OCI-LY7 (cell line): ENCODE data around the gene CES2. TPM values are rescaled to one million over a fixed set of nuclear protein-coding genes. Genes with fewer than 3 reads are reported as not detected.

Experiments
- Bru-seq: library from RNA; stranded (reverse); fragments of 400-500 nt; gene quantifications from one replicate; lab custom pipeline; 2021; lab: Mats Ljungman, UMichigan
- BruChase-seq, 2 experiments: library from RNA; stranded (reverse); fragments of 400-500 nt; gene quantifications; one replicate each; lab custom pipeline; 2021; lab: Mats Ljungman, UMichigan
- BruUV-seq: library from RNA; stranded (reverse); fragments of 400-500 nt; replicated peaks from 2 replicates; lab custom pipeline; 2021; lab: Mats Ljungman, UMichigan
- CTCF ChIA-PET: fragments of 300-600 bp; sonication (Branson Sonifier 250); formaldehyde crosslinking; loops from one replicate; lab custom pipeline; 2022; ENCODE audit warnings: antibody characterized with exemption; ENCODE audit not compliant: unreplicated experiment; lab: Charles Lee
- POLR2A ChIA-PET: fragments of 300-600 bp; sonication (Branson Sonifier 250); formaldehyde crosslinking; loops from one replicate; lab custom pipeline; 2022; ENCODE audit warnings: antibody characterized with exemption; lab: Charles Lee
- DNase-seq: peaks from one replicate; pipeline ENCODE4 v3.0.0-alpha.2; 2015; ENCODE audit warnings: low spot score
- H2AFZ ChIP-seq: fragments of 200-600 bp; sonication (generic), shearing (Covaris generic); 2 replicates; pipeline ENCODE4 v1.6.1; 2014; ENCODE audit warnings: mild to moderate bottlenecking, antibody characterized with exemption, low read length, moderate library complexity
- H3K27ac ChIP-seq: fragments of 200-600 bp; sonication (generic); 2 replicates; pipeline ENCODE4 v1.5.1; 2014; ENCODE audit warnings: mixed run types, low read depth, mild to moderate bottlenecking, moderate library complexity, low read length, inconsistent platforms; ENCODE audit not compliant: poor library complexity, severe bottlenecking
- H3K36me3 ChIP-seq: fragments of 200-600 bp; sonication (generic); 2 replicates; pipeline ENCODE4 v1.6.1; 2014; ENCODE audit warnings: mild to moderate bottlenecking, antibody characterized with exemption, low read length, moderate library complexity, mixed read lengths; ENCODE audit not compliant: insufficient read depth
- H3K4me1 ChIP-seq: fragments of 200-600 bp; sonication (generic); 2 replicates; pipeline ENCODE4 v1.5.1; 2014; ENCODE audit warnings: mild to moderate bottlenecking, low read length; ENCODE audit not compliant: insufficient read depth, poor library complexity, severe bottlenecking
- H3K4me2 ChIP-seq: fragments of 200-600 bp; sonication (generic); 2 replicates; pipeline ENCODE4 v1.6.1; 2014; ENCODE audit warnings: mild to moderate bottlenecking, low read length
- H3K4me3 ChIP-seq: fragments of 200-600 bp; sonication (generic); 2 replicates; pipeline ENCODE4 v1.5.1; 2014; ENCODE audit warnings: mild to moderate bottlenecking, low read depth, low read length; ENCODE audit not compliant: poor library complexity, severe bottlenecking
- H3K79me2 ChIP-seq: fragments of 200-600 bp; sonication (generic); 2 replicates; pipeline ENCODE4 v1.6.1; 2016; ENCODE audit warnings: low read depth, mild to moderate bottlenecking, low read length, moderate library complexity, mixed read lengths; ENCODE audit not compliant: insufficient read depth
- H3K9me2 ChIP-seq: fragments of 200-600 bp; sonication (generic); 2 replicates; pipeline ENCODE4 v1.6.1; 2016; ENCODE audit warnings: mild to moderate bottlenecking, low read length, mixed read lengths; ENCODE audit not compliant: insufficient read depth
- H3K9me3 ChIP-seq: fragments of 200-600 bp; sonication (generic); 2 replicates; pipeline ENCODE4 v1.6.1; 2014; ENCODE audit warnings: mild to moderate bottlenecking, mixed run types, low read length, mixed read lengths
- H4K20me1 ChIP-seq: fragments of 200-600 bp; sonication (generic); 2 replicates; pipeline ENCODE4 v1.6.1; 2014; ENCODE audit warnings: mild to moderate bottlenecking, antibody characterized with exemption, low read length, moderate library complexity, mixed read lengths; ENCODE audit not compliant: insufficient read depth
- EZH2phosphoT487 ChIP-seq: fragments of 200-600 bp; sonication (generic); IDR thresholded peaks from 2 replicates; pipeline ENCODE4 v1.6.1; 2018; ENCODE audit warnings: low read depth, borderline replicate concordance, mild to moderate bottlenecking, mixed run types, antibody characterized with exemption, low read length, moderate library complexity, mixed read lengths
- intact Hi-C: fragments of 100-400 bp; cut with micrococcal nuclease; formaldehyde crosslinking; loops from one replicate; pipeline ENCODE4 v1.10.0; 2022; ENCODE audit not compliant: unreplicated experiment
- long read RNA-seq: library from polyadenylated mRNA; stranded (forward); transcript quantifications from one replicate; pipeline ENCODE4 v2.0.0, GENCODE V29; 2022
- total RNA-seq, 2 experiments: library from RNA; depleted of rRNA in 1 of 2; stranded (reverse); fragments of >200 nt in 1 of 2; shearing (Covaris generic) in 1 of 2; gene quantifications; 2 replicates each; pipeline ENCODE4 v1.2.3, GENCODE V29; 2014 to 2022
- TF ChIP-seq, protein P1 (sequence below): fragments of 200-600 bp; sonication (generic); conservative IDR thresholded peaks from 2 replicates; pipeline ENCODE4 v1.5.1; 2014; ENCODE audit warnings: mild to moderate bottlenecking, antibody characterized with exemption, low read length, moderate library complexity, mixed read lengths

CES2 gene, protein sequence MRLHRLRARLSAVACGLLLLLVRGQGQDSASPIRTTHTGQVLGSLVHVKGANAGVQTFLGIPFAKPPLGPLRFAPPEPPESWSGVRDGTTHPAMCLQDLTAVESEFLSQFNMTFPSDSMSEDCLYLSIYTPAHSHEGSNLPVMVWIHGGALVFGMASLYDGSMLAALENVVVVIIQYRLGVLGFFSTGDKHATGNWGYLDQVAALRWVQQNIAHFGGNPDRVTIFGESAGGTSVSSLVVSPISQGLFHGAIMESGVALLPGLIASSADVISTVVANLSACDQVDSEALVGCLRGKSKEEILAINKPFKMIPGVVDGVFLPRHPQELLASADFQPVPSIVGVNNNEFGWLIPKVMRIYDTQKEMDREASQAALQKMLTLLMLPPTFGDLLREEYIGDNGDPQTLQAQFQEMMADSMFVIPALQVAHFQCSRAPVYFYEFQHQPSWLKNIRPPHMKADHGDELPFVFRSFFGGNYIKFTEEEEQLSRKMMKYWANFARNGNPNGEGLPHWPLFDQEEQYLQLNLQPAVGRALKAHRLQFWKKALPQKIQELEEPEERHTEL
- 18.5 and 29.6 TPM in 2 replicates for total RNA-seq (2014; rRNA removed; shearing (Covaris generic))
- total RNA-seq (2022) = 27.6 and 30.7 TPM in 2 replicates
- Bru-seq, nascent RNA = percentile 58 among the genes with signal in this experiment
- BruChase-seq, experiment 1, labeled RNA remaining after a 6-hour chase = percentile 58 among the genes with signal in this experiment
- percentile 63 among the genes with signal in this experiment for BruChase-seq, experiment 2, labeled RNA remaining after a 2-hour chase
- long read RNA-seq, transcript CES2-201 (12 exons, 3,927 nt) = major isoform, 9 of 25 reads
- long read RNA-seq, transcript CES2-211 (12 exons, 3,391 nt) = minor isoform, 5 of 25 reads
- long read RNA-seq, partial matches to known transcripts = 0 of 25 reads
- long read RNA-seq, other reads (novel, unspliced or antisense) = 11 of 25 reads

DNA sequence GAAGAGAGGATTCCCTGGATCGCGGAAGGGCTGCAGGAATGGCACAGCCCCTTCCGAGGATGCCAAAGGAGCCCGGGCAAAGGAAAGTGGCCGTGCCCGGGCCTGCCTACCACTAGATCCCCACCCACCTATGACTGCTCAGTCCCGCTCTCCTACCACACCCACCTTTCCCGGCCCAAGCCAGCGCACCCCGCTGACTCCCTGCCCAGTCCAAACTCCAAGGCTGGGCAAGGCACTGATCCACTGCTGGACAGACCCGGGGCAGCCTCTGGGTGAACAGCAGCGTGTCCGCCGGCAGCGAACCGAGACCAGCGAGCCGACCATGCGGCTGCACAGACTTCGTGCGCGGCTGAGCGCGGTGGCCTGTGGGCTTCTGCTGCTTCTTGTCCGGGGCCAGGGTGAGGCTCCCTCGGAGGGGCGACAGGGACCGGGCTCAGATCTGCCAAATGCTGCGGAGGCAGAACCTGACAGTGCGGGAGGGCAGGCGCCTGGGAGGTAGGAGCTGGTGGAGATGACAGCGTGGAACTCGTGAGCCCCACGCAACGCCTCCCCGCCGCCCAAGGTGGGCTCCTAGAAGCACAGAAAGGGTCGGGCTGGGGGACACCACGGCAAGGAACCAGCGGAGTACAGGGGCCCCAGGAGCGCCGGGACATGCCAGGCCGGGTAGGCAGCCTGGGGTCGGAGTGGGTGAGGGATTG, at the start of gene CES2:
Gene CES2 (plus strand): TSS at position 203 of the 698 bp plus-strand sequence. CDS start 120 bp downstream, at position 323.
- BruUV-seq = no TSS peak
- POLR2A ChIA-PET = no interaction called here
- H3K79me2 ChIP-seq = peaks cover 7% of the 10 kb centered on the region; the same call in 1 of the 2 replicates
- intact Hi-C loops = no loop called here
- H3K27ac ChIP-seq = peak within 1 kb of the TSS; percentile 34
- no peaks in the 10 kb centered on the region for H3K9me2 ChIP-seq
- no peaks in the 10 kb centered on the region for H4K20me1 ChIP-seq
- DNase-seq = no peak
- TF ChIP-seq, protein P1, sequence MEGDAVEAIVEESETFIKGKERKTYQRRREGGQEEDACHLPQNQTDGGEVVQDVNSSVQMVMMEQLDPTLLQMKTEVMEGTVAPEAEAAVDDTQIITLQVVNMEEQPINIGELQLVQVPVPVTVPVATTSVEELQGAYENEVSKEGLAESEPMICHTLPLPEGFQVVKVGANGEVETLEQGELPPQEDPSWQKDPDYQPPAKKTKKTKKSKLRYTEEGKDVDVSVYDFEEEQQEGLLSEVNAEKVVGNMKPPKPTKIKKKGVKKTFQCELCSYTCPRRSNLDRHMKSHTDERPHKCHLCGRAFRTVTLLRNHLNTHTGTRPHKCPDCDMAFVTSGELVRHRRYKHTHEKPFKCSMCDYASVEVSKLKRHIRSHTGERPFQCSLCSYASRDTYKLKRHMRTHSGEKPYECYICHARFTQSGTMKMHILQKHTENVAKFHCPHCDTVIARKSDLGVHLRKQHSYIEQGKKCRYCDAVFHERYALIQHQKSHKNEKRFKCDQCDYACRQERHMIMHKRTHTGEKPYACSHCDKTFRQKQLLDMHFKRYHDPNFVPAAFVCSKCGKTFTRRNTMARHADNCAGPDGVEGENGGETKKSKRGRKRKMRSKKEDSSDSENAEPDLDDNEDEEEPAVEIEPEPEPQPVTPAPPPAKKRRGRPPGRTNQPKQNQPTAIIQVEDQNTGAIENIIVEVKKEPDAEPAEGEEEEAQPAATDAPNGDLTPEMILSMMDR = no peak
- TF ChIP-seq EZH2phosphoT487 = no peak
- H3K4me3 ChIP-seq = peak within 1 kb of the TSS; percentile 88
- peak within 1 kb of the TSS; percentile 95 for H3K4me2 ChIP-seq
- CTCF ChIA-PET = no interaction called here
- no peaks in the 10 kb centered on the region for H3K9me3 ChIP-seq
- peaks cover 12% of the 10 kb centered on the region for H3K4me1 ChIP-seq
- peak within 1 kb of the TSS; percentile 55 for H2AFZ ChIP-seq
- peaks cover 12% of the 10 kb centered on the region; the same call in 1 of the 2 replicates for H3K36me3 ChIP-seq

DNA sequence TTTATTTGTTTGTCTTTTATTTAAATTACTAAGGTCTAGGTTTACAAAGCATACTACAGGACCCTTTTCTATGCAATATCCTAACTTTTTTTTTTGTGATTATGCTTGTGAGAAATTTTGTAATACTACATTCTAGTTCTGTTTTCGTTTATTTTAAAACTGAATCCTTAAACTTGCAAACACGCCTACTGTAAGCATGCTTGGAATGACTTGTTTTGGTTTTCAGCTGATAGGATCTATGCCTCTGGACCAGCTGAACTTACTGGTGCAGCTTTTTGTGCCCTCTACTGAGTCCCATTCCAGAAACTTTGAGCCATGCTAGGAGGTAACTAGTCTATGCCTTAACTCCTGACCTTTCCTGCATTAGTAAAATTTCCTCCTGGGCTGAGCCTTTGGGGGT, 49.0 kb upstream of the CES2 start:
- ChIA-PET POLR2A (no interaction called here), CTCF (no interaction called here)
- H3K4me3 ChIP-seq = no peak overlapping the region

More for the DNA sequence above, 49.0 kb upstream of the CES2 start:
- Histone ChIP-seq H3K9me3 (no peaks in the 10 kb centered on the region), H3K27ac (no peak overlapping the region), H3K9me2 (no peaks in the 10 kb centered on the region), H2AFZ (no peak overlapping the region), H3K79me2 (peaks cover 9% of the 10 kb centered on the region; the same call in 1 of the 2 replicates), H3K4me2 (no peak overlapping the region), H3K36me3 (peaks cover 46% of the 10 kb centered on the region), H4K20me1 (no peaks in the 10 kb centered on the region), H3K4me1 (peaks cover 8% of the 10 kb centered on the region)
- no peak for DNase-seq
- intact Hi-C loops = no loop called here
- no peak for TF ChIP-seq EZH2phosphoT487
- TF ChIP-seq, protein P1 = no peak
- no TSS peak for BruUV-seq
